CD4-positive, alpha-beta T cell (primary cell): ENCODE results near the gene GABRB2. TPM values are rescaled to one million over a fixed set of nuclear protein-coding genes. Genes with fewer than 3 reads are reported as not detected.

Experiments
- ATAC-seq: fragments of 200-7000 bp; cut with Tn5 transposase; one replicate; pipeline ENCODE4 v1.10.0; 2022; ENCODE audit warnings: mild to moderate bottlenecking; ENCODE audit not compliant: poor library complexity
- CTCF ChIA-PET: fragments of 350-600 bp; sonication (Branson Sonifier 250); formaldehyde crosslinking; loops from one replicate; lab custom pipeline; 2021; ENCODE audit warnings: antibody characterized with exemption, inconsistent platforms; lab: Charles Lee
- POLR2A ChIA-PET: fragments of 350-600 bp; sonication (Branson Sonifier 250); formaldehyde crosslinking; loops from one replicate; lab custom pipeline; 2021; ENCODE audit warnings: antibody characterized with exemption, inconsistent platforms; lab: Charles Lee
- DNase-seq, 14 experiments: peaks; one replicate each; pipeline ENCODE4 v3.0.0-alpha.2; 2013 to 2020; ENCODE audit warnings: mixed read lengths in 2 of 14
- H3K27ac ChIP-seq, 2 donors: one replicate each; pipeline versions ENCODE4 v1.5.1 to v1.7.0; 2013; ENCODE audit warnings: low read length in 2 of 2, low read depth in 1 of 2, mild to moderate bottlenecking in 1 of 2
- H3K27me3 ChIP-seq, 2 experiments: 1 replicate in 1 of 2; 2 replicates in 1 of 2; pipeline versions ENCODE4 v1.6.1 to v1.7.0; 2013; ENCODE audit warnings: low read length in 2 of 2, control low read depth in 1 of 2, mild to moderate bottlenecking in 1 of 2, moderate library complexity in 1 of 2; ENCODE audit not compliant: insufficient read depth in 2 of 2, control insufficient read depth in 1 of 2
- H3K36me3 ChIP-seq: one replicate; pipeline ENCODE4 v1.6.1; 2013; ENCODE audit warnings: low read length, control low read depth; ENCODE audit not compliant: insufficient read depth
- H3K4me1 ChIP-seq: one replicate; pipeline ENCODE4 v1.6.1; 2013; ENCODE audit warnings: low read length, control low read depth; ENCODE audit not compliant: insufficient read depth
- H3K4me3 ChIP-seq: one replicate; pipeline ENCODE4 v1.5.1; 2013; ENCODE audit warnings: mild to moderate bottlenecking, low read length, moderate library complexity
- H3K9me3 ChIP-seq, 2 experiments: 1 replicate in 1 of 2; 2 replicates in 1 of 2; pipeline versions ENCODE4 v1.6.1 to v1.7.0; 2013; ENCODE audit warnings: low read length in 2 of 2, mild to moderate bottlenecking in 2 of 2, control low read depth in 1 of 2, moderate library complexity in 1 of 2; ENCODE audit not compliant: control insufficient read depth in 1 of 2, insufficient read depth in 1 of 2
- H3K27ac Mint-ChIP-seq: one replicate; pipeline ENCODE4 v1.8.0; 2020; ENCODE audit warnings: mixed read lengths
- H3K27me3 Mint-ChIP-seq: one replicate; pipeline ENCODE4 v1.8.0; 2021; ENCODE audit warnings: mixed read lengths
- H3K36me3 Mint-ChIP-seq: one replicate; pipeline ENCODE4 v1.8.0; 2021; ENCODE audit warnings: low read depth, mixed read lengths
- H3K4me1 Mint-ChIP-seq: one replicate; pipeline ENCODE4 v1.8.0; 2021; ENCODE audit warnings: low read depth, mixed read lengths
- H3K4me3 Mint-ChIP-seq: one replicate; pipeline ENCODE4 v1.8.0; 2020; ENCODE audit warnings: mild to moderate bottlenecking, mixed read lengths
- H3K9me3 Mint-ChIP-seq: one replicate; pipeline ENCODE4 v1.8.0; 2020; ENCODE audit warnings: mixed read lengths
- CTCF ChIP-seq: fragments of 200-600 bp; IDR thresholded peaks from one replicate; pipeline ENCODE4 v1.8.0; 2022; ENCODE audit warnings: antibody characterized with exemption, mild to moderate bottlenecking
- intact Hi-C, 2 experiments: fragments of 100-400 bp; cut with DNase I in 1 of 2; cut with micrococcal nuclease in 1 of 2; formaldehyde crosslinking; loops; one replicate each; pipeline versions ENCODE4 v1.15.1 to v1.9.0; 2023 to 2025; cut with DNase I, micrococcal nuclease
- total RNA-seq, 174 experiments: library from RNA in 2 of 174; stranded (reverse) in 2 of 174; gene quantifications; one replicate each; pipeline ENCODE4 v1.2.3 and lab custom pipeline; 2021 to 2026

The GABRB2 gene
- total RNA-seq, 2 experiments from 2014 or later: not detected

- no peaks in the 10 kb centered on the region for H3K27me3 Mint-ChIP-seq
- Histone ChIP-seq H3K4me3 (no peak overlapping the region), H3K36me3 (no peaks in the 10 kb centered on the region), H3K27me3 (no peaks in the 10 kb centered on the region), H3K4me1 (no peaks in the 10 kb centered on the region), H3K9me3 (no peaks in the 10 kb centered on the region), H3K27ac (no peak overlapping the region)
- H3K27ac Mint-ChIP-seq: no peak overlapping the region
- intact Hi-C loops: no loop called here
- DNase-seq (no peak), ATAC-seq (no peak)
- no peak for TF ChIP-seq CTCF
- CTCF ChIA-PET: no interaction called here
- POLR2A ChIA-PET: no interaction called here
- H3K4me1 Mint-ChIP-seq: no peaks in the 10 kb centered on the region
- H3K9me3 Mint-ChIP-seq: peaks cover 9% of the 10 kb centered on the region
- no peak overlapping the region for H3K4me3 Mint-ChIP-seq
- no peaks in the 10 kb centered on the region for H3K36me3 Mint-ChIP-seq
These were observed 279.6 kb downstream of the GABRB2 start for GRCh38 chr5:161266954-161267353.

- intact Hi-C loops: no loop called here
- TF ChIP-seq CTCF: no peak
- H3K9me3 ChIP-seq: no peaks in the 10 kb centered on the region
- Mint-ChIP-seq H3K36me3 (no peaks in the 10 kb centered on the region), H3K27ac (no peak overlapping the region), H3K27me3 (no peaks in the 10 kb centered on the region), H3K9me3 (peaks cover 3% of the 10 kb centered on the region), H3K4me1 (no peaks in the 10 kb centered on the region), H3K4me3 (no peak overlapping the region)
- H3K27ac ChIP-seq: no peak overlapping the region
- CTCF ChIA-PET: no interaction called here
- no peak overlapping the region for H3K4me3 ChIP-seq
- POLR2A ChIA-PET: no interaction called here
- DNase-seq (no peak), ATAC-seq (no peak)
- no peaks in the 10 kb centered on the region for H3K27me3 ChIP-seq
- H3K4me1 ChIP-seq: no peaks in the 10 kb centered on the region
- H3K36me3 ChIP-seq: no peaks in the 10 kb centered on the region
These were observed 281.5 kb downstream of the GABRB2 start for GRCh38 chr5:161265006-161265405.

GRCh38 chr5:161263191-161263590 lies 283.3 kb downstream of the GABRB2 start:
- Mint-ChIP-seq H3K9me3 (no peaks in the 10 kb centered on the region), H3K4me1 (no peaks in the 10 kb centered on the region), H3K36me3 (no peaks in the 10 kb centered on the region), H3K27me3 (no peaks in the 10 kb centered on the region), H3K27ac (no peak overlapping the region), H3K4me3 (no peak overlapping the region)
- Histone ChIP-seq H3K27ac (no peak overlapping the region), H3K4me1 (no peaks in the 10 kb centered on the region), H3K27me3 (no peaks in the 10 kb centered on the region), H3K9me3 (no peaks in the 10 kb centered on the region), H3K4me3 (no peak overlapping the region), H3K36me3 (no peaks in the 10 kb centered on the region)
- CTCF ChIA-PET: no interaction called here
- ATAC-seq (no peak), DNase-seq (no peak)
- POLR2A ChIA-PET: no interaction called here
- TF ChIP-seq CTCF: no peak
- intact Hi-C loops: no loop called here
